ENCODE data around the gene THG1L. TPM values are rescaled to one million over a fixed set of nuclear protein-coding genes. Genes with fewer than 3 reads are reported as not detected.
A peak's percentile ranks its signal among the peaks of the same experiment; 100 is the strongest.

Gene THG1L
- total RNA-seq, 5 donors from 2014 or later (not counting 1 experiment from before 2014, with no cell fraction given): 8.9 to 10.9 (median 9.4) TPM

- Histone ChIP-seq H3K27ac (ENCODE audit: low read length) (no peak overlapping the region), H3K4me3 (ENCODE audit: control insufficient read depth in 1 of 2, extremely low read depth in 1 of 2, low read length in 1 of 2) (no peak overlapping the region), H3K9me3 (no peaks in the 10 kb centered on the region), H3K27me3 (replicated peaks in 1 of 2; ENCODE audit: control insufficient read depth in 2 of 2, extremely low read depth in 1 of 2, insufficient read depth in 2 of 2, low read length in 1 of 2) (no peaks in the 10 kb centered on the region), H3K36me3 (ENCODE audit: control insufficient read depth in 2 of 2, extremely low read depth in 1 of 2, insufficient read depth in 1 of 2, low read length in 1 of 2) (peaks cover 6 to 19% of the 10 kb centered on the region in 2 donors), H3K4me1 (ENCODE audit: control insufficient read depth in 1 of 2, extremely low read depth in 1 of 2, insufficient read depth in 2 of 2, low read length in 2 of 2) (no peaks in the 10 kb centered on the region)
- H3K27ac Mint-ChIP-seq: no peak overlapping the region
- H3K4me3 Mint-ChIP-seq: no peak overlapping the region
- H3K27me3 Mint-ChIP-seq: no peaks in the 10 kb centered on the region
- DNase-seq (no peak), ATAC-seq (replicated peaks in 1 of 4) (no peak)
- WGBS (ENCODE audit: insufficient coverage): 90% methylated on average over 1 of the region's 1 CpG
- POLR2A ChIA-PET: no interaction called here
- H3K9me3 Mint-ChIP-seq: no peaks in the 10 kb centered on the region
- CTCF ChIA-PET: no interaction called here
- peaks cover 0 to 4% (median 3%) of the 10 kb centered on the region in 3 donors for H3K4me1 Mint-ChIP-seq
- H3K36me3 Mint-ChIP-seq: peaks cover 29% of the 10 kb centered on the region
Observed at GRCh38 chr5:157758706-157759105, 27.5 kb downstream of the THG1L start.

GRCh38 chr5:157761690-157762621 is 30.7 kb downstream of the THG1L start:
- Histone ChIP-seq H3K27ac (ENCODE audit: low read length) (no peak overlapping the region), H3K9me3 (no peaks in the 10 kb centered on the region), H3K4me3 (ENCODE audit: control insufficient read depth in 1 of 2, extremely low read depth in 1 of 2, low read length in 1 of 2) (no peak overlapping the region), H3K4me1 (ENCODE audit: control insufficient read depth in 1 of 2, extremely low read depth in 1 of 2, insufficient read depth in 2 of 2, low read length in 2 of 2) (no peaks in the 10 kb centered on the region), H3K27me3 (replicated peaks in 1 of 2; ENCODE audit: control insufficient read depth in 2 of 2, extremely low read depth in 1 of 2, insufficient read depth in 2 of 2, low read length in 1 of 2) (peaks cover 0 to 3% of the 10 kb centered on the region in 2 experiments), H3K36me3 (ENCODE audit: control insufficient read depth in 2 of 2, extremely low read depth in 1 of 2, insufficient read depth in 1 of 2, low read length in 1 of 2) (no peaks in the 10 kb centered on the region)
- Mint-ChIP-seq H3K27ac (no peak overlapping the region), H3K9me3 (no peaks in the 10 kb centered on the region), H3K4me3 (no peak overlapping the region), H3K27me3 (no peaks in the 10 kb centered on the region), H3K4me1 (peaks cover 0 to 4% (median 3%) of the 10 kb centered on the region in 3 donors), H3K36me3 (peaks cover 10% of the 10 kb centered on the region)
- DNase-seq (peak in 5 of 35 experiments; percentile 6 to 62 (median 23)), ATAC-seq (replicated peaks in 1 of 4) (peak; percentile 71 to 79 (median 76))
- ChIA-PET CTCF (interaction anchor here (0.5 to 1.4 kb wide), 14 partner anchors 8 to 1370 kb away, joined by 3 to 5 read pairs (median 4); a partner anchor contains a TSS), POLR2A (no interaction called here)
- WGBS (ENCODE audit: insufficient coverage): no CpG with 5 or more reads among the region's 10 CpGs

- no peak for DNase-seq
- peaks cover 10% of the 10 kb centered on the region for H3K36me3 Mint-ChIP-seq
- no peaks in the 10 kb centered on the region for H3K4me1 ChIP-seq (ENCODE audit: control insufficient read depth in 1 of 2, extremely low read depth in 1 of 2, insufficient read depth in 2 of 2, low read length in 2 of 2)
- no peak overlapping the region for H3K27ac Mint-ChIP-seq
- peaks cover 0 to 3% of the 10 kb centered on the region in 2 experiments for H3K27me3 ChIP-seq (replicated peaks in 1 of 2; ENCODE audit: control insufficient read depth in 2 of 2, extremely low read depth in 1 of 2, insufficient read depth in 2 of 2, low read length in 1 of 2)
- H3K4me1 Mint-ChIP-seq: peaks cover 0 to 4% (median 3%) of the 10 kb centered on the region in 3 donors
- H3K27ac ChIP-seq (ENCODE audit: low read length): no peak overlapping the region
- H3K9me3 Mint-ChIP-seq: no peaks in the 10 kb centered on the region
- POLR2A ChIA-PET: no interaction called here
- H3K9me3 ChIP-seq: no peaks in the 10 kb centered on the region
- CTCF ChIA-PET: interaction anchor here in 1 of 2 donors (1.3 kb wide), 1 partner anchor 184 kb away, joined by 4 read pairs; no protein-coding TSS in a partner anchor
- ATAC-seq (replicated peaks in 1 of 4): no peak
- 100% methylated on average over 4 of the region's 6 CpGs for WGBS (ENCODE audit: insufficient coverage)
- H3K27me3 Mint-ChIP-seq: no peaks in the 10 kb centered on the region
- no peak overlapping the region for H3K4me3 Mint-ChIP-seq
- no peak overlapping the region for H3K4me3 ChIP-seq (ENCODE audit: control insufficient read depth in 1 of 2, extremely low read depth in 1 of 2, low read length in 1 of 2)
- no peaks in the 10 kb centered on the region for H3K36me3 ChIP-seq (ENCODE audit: control insufficient read depth in 2 of 2, extremely low read depth in 1 of 2, insufficient read depth in 1 of 2, low read length in 1 of 2)
Observed at GRCh38 chr5:157764531-157764930, 33.3 kb downstream of the THG1L start.

- Histone ChIP-seq H3K4me3 (ENCODE audit: control insufficient read depth in 1 of 2, extremely low read depth in 1 of 2, low read length in 1 of 2) (no peak overlapping the region), H3K27me3 (replicated peaks in 1 of 2; ENCODE audit: control insufficient read depth in 2 of 2, extremely low read depth in 1 of 2, insufficient read depth in 2 of 2, low read length in 1 of 2) (peaks cover 0 to 8% of the 10 kb centered on the region in 2 experiments), H3K27ac (ENCODE audit: low read length) (no peak overlapping the region), H3K9me3 (no peaks in the 10 kb centered on the region), H3K4me1 (ENCODE audit: control insufficient read depth in 1 of 2, extremely low read depth in 1 of 2, insufficient read depth in 2 of 2, low read length in 2 of 2) (no peaks in the 10 kb centered on the region), H3K36me3 (ENCODE audit: control insufficient read depth in 2 of 2, extremely low read depth in 1 of 2, insufficient read depth in 1 of 2, low read length in 1 of 2) (no peaks in the 10 kb centered on the region)
- no peak for ATAC-seq (replicated peaks in 1 of 4)
- 86% methylated on average over 6 of the region's 7 CpGs for WGBS (ENCODE audit: insufficient coverage)
- POLR2A ChIA-PET: no interaction called here
- DNase-seq: no peak
- H3K27ac Mint-ChIP-seq: no peak overlapping the region
- CTCF ChIA-PET: no interaction called here
- peaks cover 0 to 1% of the 10 kb centered on the region in 2 donors for H3K27me3 Mint-ChIP-seq
- H3K9me3 Mint-ChIP-seq: peaks cover 0 to 3% (median 1%) of the 10 kb centered on the region in 3 donors
- peaks cover 0 to 4% (median 3%) of the 10 kb centered on the region in 3 donors for H3K4me1 Mint-ChIP-seq
- no peak overlapping the region for H3K4me3 Mint-ChIP-seq
- H3K36me3 Mint-ChIP-seq: peaks cover under 1% of the 10 kb centered on the region
Observed at GRCh38 chr5:157766442-157766841, 35.2 kb downstream of the THG1L start.

- no peak overlapping the region for H3K27ac Mint-ChIP-seq
- Histone ChIP-seq H3K36me3 (ENCODE audit: control insufficient read depth in 2 of 2, extremely low read depth in 1 of 2, insufficient read depth in 1 of 2, low read length in 1 of 2) (no peaks in the 10 kb centered on the region), H3K4me1 (ENCODE audit: control insufficient read depth in 1 of 2, extremely low read depth in 1 of 2, insufficient read depth in 2 of 2, low read length in 2 of 2) (no peaks in the 10 kb centered on the region), H3K27ac (ENCODE audit: low read length) (no peak overlapping the region), H3K27me3 (replicated peaks in 1 of 2; ENCODE audit: control insufficient read depth in 2 of 2, extremely low read depth in 1 of 2, insufficient read depth in 2 of 2, low read length in 1 of 2) (peaks cover 0 to 8% of the 10 kb centered on the region in 2 experiments), H3K4me3 (ENCODE audit: control insufficient read depth in 1 of 2, extremely low read depth in 1 of 2, low read length in 1 of 2) (no peak overlapping the region), H3K9me3 (no peaks in the 10 kb centered on the region)
- CTCF ChIA-PET: no interaction called here
- POLR2A ChIA-PET: no interaction called here
- no peak for DNase-seq
- H3K4me1 Mint-ChIP-seq: peaks cover 0 to 2% (median 2%) of the 10 kb centered on the region in 3 donors
- no peaks in the 10 kb centered on the region for H3K36me3 Mint-ChIP-seq
- no peak overlapping the region for H3K4me3 Mint-ChIP-seq
- H3K9me3 Mint-ChIP-seq: peaks cover 0 to 3% (median 1%) of the 10 kb centered on the region in 3 donors
- no CpG with 5 or more reads among the region's 1 CpG for WGBS (ENCODE audit: insufficient coverage)
- no peak for ATAC-seq (replicated peaks in 1 of 4)
- H3K27me3 Mint-ChIP-seq: peaks cover 0 to 1% of the 10 kb centered on the region in 2 donors
Observed at GRCh38 chr5:157766902-157767301, 35.7 kb downstream of the THG1L start.

DNA sequence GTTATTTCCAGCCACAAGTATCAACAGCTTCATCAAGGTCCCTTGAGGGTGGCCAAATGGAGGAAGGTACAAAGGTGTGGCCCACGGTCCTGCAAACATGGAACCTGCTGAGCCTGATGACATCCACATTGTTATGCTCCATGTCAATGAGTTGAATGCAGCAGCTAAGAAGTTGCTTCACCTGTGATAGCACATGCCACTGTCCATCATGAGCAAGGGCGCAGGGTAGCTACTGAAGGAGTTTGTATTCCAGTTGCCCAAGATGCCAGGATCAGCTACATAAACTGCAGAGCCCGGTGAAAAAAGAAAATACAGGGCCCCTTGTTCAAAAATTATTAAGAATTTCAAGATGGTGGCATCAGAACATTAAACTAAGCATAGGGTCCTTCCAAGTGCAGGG is 36.5 kb downstream of the THG1L start:
- peaks cover 0 to 13% of the 10 kb centered on the region in 2 experiments for H3K27me3 ChIP-seq (replicated peaks in 1 of 2; ENCODE audit: control insufficient read depth in 2 of 2, extremely low read depth in 1 of 2, insufficient read depth in 2 of 2, low read length in 1 of 2)
- Mint-ChIP-seq H3K36me3 (no peaks in the 10 kb centered on the region), H3K4me3 (no peak overlapping the region), H3K27ac (no peak overlapping the region), H3K4me1 (peaks cover 0 to 2% (median 0%) of the 10 kb centered on the region in 3 donors), H3K9me3 (peaks cover 0 to 3% (median 1%) of the 10 kb centered on the region in 3 donors), H3K27me3 (peaks cover 0 to 1% of the 10 kb centered on the region in 2 donors)
- ChIA-PET CTCF (no interaction called here), POLR2A (no interaction called here)
- DNase-seq (no peak), ATAC-seq (replicated peaks in 1 of 4) (no peak)
- 77% methylated on average over 3 of the region's 3 CpGs for WGBS (ENCODE audit: insufficient coverage)
- no peaks in the 10 kb centered on the region for H3K9me3 ChIP-seq
- H3K4me1 ChIP-seq (ENCODE audit: control insufficient read depth in 1 of 2, extremely low read depth in 1 of 2, insufficient read depth in 2 of 2, low read length in 2 of 2): no peaks in the 10 kb centered on the region
- H3K36me3 ChIP-seq (ENCODE audit: control insufficient read depth in 2 of 2, extremely low read depth in 1 of 2, insufficient read depth in 1 of 2, low read length in 1 of 2): no peaks in the 10 kb centered on the region
- H3K27ac ChIP-seq (ENCODE audit: low read length): no peak overlapping the region
- H3K4me3 ChIP-seq (ENCODE audit: control insufficient read depth in 1 of 2, extremely low read depth in 1 of 2, low read length in 1 of 2): no peak overlapping the region

All from T-cell (primary cell).